Measurements from ENCODE around the gene MMRN1.

DNA sequence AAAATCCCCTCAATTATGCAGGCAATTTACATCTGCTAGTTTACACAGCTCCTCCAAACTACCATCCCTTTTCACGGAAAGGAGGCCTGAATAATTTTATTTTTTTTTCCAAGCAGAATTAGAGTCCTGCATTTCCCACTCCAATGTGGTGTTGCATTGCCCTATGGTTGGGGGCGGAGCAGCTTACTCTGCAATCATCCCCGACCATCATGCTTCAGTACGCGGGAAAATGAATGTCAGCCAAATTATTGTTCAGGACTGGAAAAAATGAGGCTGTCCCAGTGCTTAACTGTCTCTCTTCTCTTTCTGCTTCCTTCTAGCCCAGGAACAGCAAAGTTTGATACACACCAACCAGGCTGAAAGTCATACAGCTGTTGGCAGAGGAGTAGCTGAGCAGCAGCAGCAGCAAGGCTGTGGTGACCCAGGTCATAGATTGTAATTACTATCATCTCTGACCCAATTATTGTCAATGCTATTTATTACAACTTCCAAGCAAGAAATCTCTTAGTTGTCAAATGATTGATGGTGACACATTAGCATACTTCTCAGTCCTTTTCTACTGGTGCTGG, 28.3 kb downstream of the MMRN1 start:
- TF ChIP-seq CTCF (IDR thresholded peaks at IDR 0.05; ENCODE audit: low read length) (no peak), EZH2phosphoT487 (IDR thresholded peaks at IDR 0.05; ENCODE audit: low read length) (no peak), EZH2 (optimal IDR thresholded peaks at IDR 0.05; ENCODE audit: low read depth, low read length) (no peak)

All from MM.1S (cell line).